GM19328 (cell line): ENCODE measurements around the gene SLC17A7.

Experiments
- ATAC-seq: cut with Tn5 transposase; IDR thresholded peaks from one replicate; pipeline ENCODE4 v1.9.1; 2021; ENCODE audit warnings: mild to moderate bottlenecking, moderate library complexity; ENCODE audit not compliant: unreplicated experiment

Gene SLC17A7

DNA sequence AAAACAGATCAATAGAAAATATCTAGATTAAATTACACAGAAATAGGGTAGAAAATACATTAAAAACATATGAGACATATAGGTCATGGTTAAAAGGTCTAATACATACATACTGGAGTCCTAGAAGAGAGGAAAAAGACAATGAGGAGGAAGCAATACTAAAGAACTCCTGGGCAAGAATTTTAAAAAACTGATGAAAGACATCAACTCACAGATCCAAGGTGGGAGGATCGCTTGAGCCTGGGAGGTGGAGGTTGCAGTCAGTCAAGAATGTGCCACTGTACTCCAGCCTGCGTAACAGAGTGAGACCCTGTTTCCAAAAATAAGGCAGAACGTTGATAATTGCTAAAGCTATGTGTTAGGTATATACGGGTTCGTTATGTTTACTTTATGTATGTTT is 58.7 kb downstream of the SLC17A7 start:
- no peak for ATAC-seq

GRCh38 chr19:49380391-49380790 is 60.9 kb downstream of the SLC17A7 start:
- ATAC-seq, result no peak
